DMS53 treated with DMSO at 0.1 percent for 48 hours (cell line): Measurements from ENCODE around the gene ATP2B3.

Experiments used
- DNase-seq: peaks from one replicate; lab custom pipeline; 2025; ENCODE audit not compliant: unreplicated experiment; lab: John Stamatoyannopoulos, UW

The ATP2B3 gene

GRCh38 chrX:153631907-153632594 is 114.6 kb downstream of the ATP2B3 start:
- no peak for DNase-seq
